ENCODE measurements around the gene SGK1.

GRCh38 chr6:134205366-134205765, 112.5 kb downstream of the SGK1 start:
- TF ChIP-seq CTBP1 (IDR thresholded peaks at IDR 0.05; ENCODE audit: borderline replicate concordance), result no peak
- TF ChIP-seq FOXM1 (IDR thresholded peaks at IDR 0.05; ENCODE audit: borderline replicate concordance), result no peak
- no peak for TF ChIP-seq SUZ12 (IDR thresholded peaks at IDR 0.05)
- TF ChIP-seq FOXA1 (IDR thresholded peaks at IDR 0.05), result no peak
- TF ChIP-seq, protein P1, sequence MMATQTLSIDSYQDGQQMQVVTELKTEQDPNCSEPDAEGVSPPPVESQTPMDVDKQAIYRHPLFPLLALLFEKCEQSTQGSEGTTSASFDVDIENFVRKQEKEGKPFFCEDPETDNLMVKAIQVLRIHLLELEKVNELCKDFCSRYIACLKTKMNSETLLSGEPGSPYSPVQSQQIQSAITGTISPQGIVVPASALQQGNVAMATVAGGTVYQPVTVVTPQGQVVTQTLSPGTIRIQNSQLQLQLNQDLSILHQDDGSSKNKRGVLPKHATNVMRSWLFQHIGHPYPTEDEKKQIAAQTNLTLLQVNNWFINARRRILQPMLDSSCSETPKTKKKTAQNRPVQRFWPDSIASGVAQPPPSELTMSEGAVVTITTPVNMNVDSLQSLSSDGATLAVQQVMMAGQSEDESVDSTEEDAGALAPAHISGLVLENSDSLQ (IDR thresholded peaks at IDR 0.05), result no peak
- TF ChIP-seq SP1 (IDR thresholded peaks at IDR 0.05), result no peak
- no peak for TF ChIP-seq HDGF (IDR thresholded peaks at IDR 0.05; ENCODE audit: borderline replicate concordance)

Measured in HEK293T (cell line).